Measurements from ENCODE around the gene NOX5. TPM values are rescaled to one million over a fixed set of nuclear protein-coding genes. Genes with fewer than 3 reads are reported as not detected.

The NOX5 gene
- total and polyA plus RNA-seq, 10 of the 15 experiments (the other 5 are each of a cell fraction or from before 2014, with no cell fraction given) = not detected

DNA sequence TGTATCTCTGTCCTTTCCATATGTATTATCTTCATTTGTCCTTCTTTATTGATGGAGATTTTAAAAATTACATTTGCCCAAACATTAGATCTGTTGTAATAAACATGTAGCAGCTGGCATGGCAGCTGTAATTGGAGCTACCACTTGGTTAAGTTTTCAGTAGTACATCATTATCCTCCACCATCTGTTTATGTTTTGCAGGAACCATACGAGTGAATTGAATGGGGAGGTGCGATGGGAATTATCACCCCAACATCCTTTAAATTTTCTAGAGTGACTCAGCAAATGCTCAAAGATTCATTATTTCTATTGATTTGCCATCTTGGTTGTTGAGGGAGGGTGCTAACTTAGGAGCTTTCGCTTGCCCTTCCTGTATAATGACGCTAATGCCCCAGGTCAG is 32.6 kb upstream of the NOX5 start:
- ChIA-PET RAD21 (ENCODE audit: unreplicated experiment) (no interaction called here), CTCF (no interaction called here), SMC1A (ENCODE audit: uncharacterized antibody, unreplicated experiment) (interaction anchor here (0.5 kb wide), 1 partner anchor 39 kb away, joined by 4 read pairs; no protein-coding TSS in a partner anchor), POLR2A (no interaction called here)
- Histone ChIP-seq H3K9ac (ENCODE audit: control insufficient read depth, insufficient read depth, low read length) (no peak overlapping the region), H3K27me3 (replicated peaks in 1 of 2; ENCODE audit: control insufficient read depth in 2 of 2, insufficient read depth in 2 of 2, low read length in 1 of 2) (peaks cover 0 to 1% of the 10 kb centered on the region in 2 experiments; a peak in 2 of 4 replicates), H2AFZ (ENCODE audit: control insufficient read depth, low read depth, low read length) (no peak overlapping the region), H3K4me3 (no peak overlapping the region), H3K79me2 (ENCODE audit: control insufficient read depth, insufficient read depth, low read length) (no peaks in the 10 kb centered on the region), H3K9me3 (replicated peaks; ENCODE audit: control insufficient read depth, insufficient read depth, low read length) (no peaks in the 10 kb centered on the region), H4K20me1 (ENCODE audit: control insufficient read depth, insufficient read depth) (no peaks in the 10 kb centered on the region), H3K4me2 (ENCODE audit: control insufficient read depth, insufficient read depth) (no peak overlapping the region), H3K27ac (ENCODE audit: control insufficient read depth, insufficient read depth) (no peak overlapping the region), H3K36me3 (ENCODE audit: control insufficient read depth in 2 of 2, insufficient read depth in 2 of 2, low read length in 1 of 2) (no peaks in the 10 kb centered on the region), H3K4me1 (ENCODE audit: control insufficient read depth, insufficient read depth, low read length) (no peaks in the 10 kb centered on the region)
- TF ChIP-seq HDAC6 (IDR thresholded peaks at IDR 0.05; ENCODE audit: unreplicated experiment) (no peak), REST (IDR thresholded peaks at IDR 0.05; ENCODE audit: low read depth, low read length) (no peak), CBX5 (IDR thresholded peaks at IDR 0.05; ENCODE audit: low read depth) (no peak), ATF7 (IDR thresholded peaks at IDR 0.05; ENCODE audit: low read depth) (no peak), YBX1 (IDR thresholded peaks at IDR 0.05) (no peak), SMC3 (IDR thresholded peaks at IDR 0.05; ENCODE audit: borderline replicate concordance, low read length) (no peak), NBN (IDR thresholded peaks at IDR 0.05) (no peak), YY1 (IDR thresholded peaks at IDR 0.05; ENCODE audit: low read depth, low read length) (no peak), CBFB (IDR thresholded peaks at IDR 0.05; ENCODE audit: low read depth) (no peak), NR2F1 (conservative IDR thresholded peaks at IDR 0.05) (no peak), TAF1 (IDR thresholded peaks at IDR 0.05; ENCODE audit: borderline replicate concordance, low read depth, low read length) (no peak), RCOR1 (conservative IDR thresholded peaks at IDR 0.05; ENCODE audit: low read depth, low read length) (no peak)
- TF ChIP-seq, protein P1, sequence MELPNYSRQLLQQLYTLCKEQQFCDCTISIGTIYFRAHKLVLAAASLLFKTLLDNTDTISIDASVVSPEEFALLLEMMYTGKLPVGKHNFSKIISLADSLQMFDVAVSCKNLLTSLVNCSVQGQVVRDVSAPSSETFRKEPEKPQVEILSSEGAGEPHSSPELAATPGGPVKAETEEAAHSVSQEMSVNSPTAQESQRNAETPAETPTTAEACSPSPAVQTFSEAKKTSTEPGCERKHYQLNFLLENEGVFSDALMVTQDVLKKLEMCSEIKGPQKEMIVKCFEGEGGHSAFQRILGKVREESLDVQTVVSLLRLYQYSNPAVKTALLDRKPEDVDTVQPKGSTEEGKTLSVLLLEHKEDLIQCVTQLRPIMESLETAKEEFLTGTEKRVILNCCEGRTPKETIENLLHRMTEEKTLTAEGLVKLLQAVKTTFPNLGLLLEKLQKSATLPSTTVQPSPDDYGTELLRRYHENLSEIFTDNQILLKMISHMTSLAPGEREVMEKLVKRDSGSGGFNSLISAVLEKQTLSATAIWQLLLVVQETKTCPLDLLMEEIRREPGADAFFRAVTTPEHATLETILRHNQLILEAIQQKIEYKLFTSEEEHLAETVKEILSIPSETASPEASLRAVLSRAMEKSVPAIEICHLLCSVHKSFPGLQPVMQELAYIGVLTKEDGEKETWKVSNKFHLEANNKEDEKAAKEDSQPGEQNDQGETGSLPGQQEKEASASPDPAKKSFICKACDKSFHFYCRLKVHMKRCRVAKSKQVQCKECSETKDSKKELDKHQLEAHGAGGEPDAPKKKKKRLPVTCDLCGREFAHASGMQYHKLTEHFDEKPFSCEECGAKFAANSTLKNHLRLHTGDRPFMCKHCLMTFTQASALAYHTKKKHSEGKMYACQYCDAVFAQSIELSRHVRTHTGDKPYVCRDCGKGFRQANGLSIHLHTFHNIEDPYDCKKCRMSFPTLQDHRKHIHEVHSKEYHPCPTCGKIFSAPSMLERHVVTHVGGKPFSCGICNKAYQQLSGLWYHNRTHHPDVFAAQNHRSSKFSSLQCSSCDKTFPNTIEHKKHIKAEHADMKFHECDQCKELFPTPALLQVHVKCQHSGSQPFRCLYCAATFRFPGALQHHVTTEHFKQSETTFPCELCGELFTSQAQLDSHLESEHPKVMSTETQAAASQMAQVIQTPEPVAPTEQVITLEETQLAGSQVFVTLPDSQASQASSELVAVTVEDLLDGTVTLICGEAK (IDR thresholded peaks at IDR 0.05; ENCODE audit: borderline replicate concordance) = no peak
- DNase-seq (ENCODE audit: low read depth, low spot score) (no peak), FAIRE-seq (no peak), ATAC-seq (no peak)
- no TSS peak for BruUV-seq (replicated peaks)
- in situ Hi-C loops (cut with MboI) (no loop called here), intact Hi-C loops (cut with micrococcal nuclease; ENCODE audit: unreplicated experiment) (no loop called here)
- WGBS (ENCODE audit: insufficient coverage, insufficient replicate concordance, low lambda C conversion rate, missing lambda C conversion rate) = 38% methylated on average over 4 of the region's 4 CpGs
